IPS-18c (cell line): Measurements from ENCODE around the gene SCUBE1.

ENCODE experiments used
- H3K4me3 ChIP-seq: 2 replicates; pipeline ENCODE4 v1.7.0; 2013; ENCODE audit warnings: low read depth, mild to moderate bottlenecking, low read length, moderate library complexity; ENCODE audit not compliant: insufficient read depth
- H3K9me3 ChIP-seq: one replicate; pipeline ENCODE4 v1.6.1; 2013; ENCODE audit warnings: mild to moderate bottlenecking, low read length, moderate library complexity; ENCODE audit not compliant: control insufficient read depth, insufficient read depth

The SCUBE1 gene

GRCh38 chr22:43179146-43179910, 163.8 kb downstream of the SCUBE1 start:
- Histone ChIP-seq H3K4me3 (no peak overlapping the region), H3K9me3 (peaks cover 2% of the 10 kb centered on the region)

- Histone ChIP-seq H3K9me3 (peaks cover 2% of the 10 kb centered on the region), H3K4me3 (no peak overlapping the region)
Observed at GRCh38 chr22:43177479-43177878, 165.7 kb downstream of the SCUBE1 start.

GRCh38 chr22:43176090-43176489, 167.1 kb downstream of the SCUBE1 start:
- Histone ChIP-seq H3K9me3 (peaks cover 2% of the 10 kb centered on the region), H3K4me3 (no peak overlapping the region)

GRCh38 chr22:43174941-43175531, 168.1 kb downstream of the SCUBE1 start:
- H3K4me3 ChIP-seq = no peak overlapping the region
- H3K9me3 ChIP-seq = peaks cover 2% of the 10 kb centered on the region

GRCh38 chr22:43173976-43174720, 169.0 kb downstream of the SCUBE1 start:
- no peaks in the 10 kb centered on the region for H3K9me3 ChIP-seq
- H3K4me3 ChIP-seq = no peak overlapping the region

GRCh38 chr22:43173566-43173965, 169.6 kb downstream of the SCUBE1 start:
- Histone ChIP-seq H3K4me3 (no peak overlapping the region), H3K9me3 (no peaks in the 10 kb centered on the region)

GRCh38 chr22:43172191-43172590, 171.0 kb downstream of the SCUBE1 start:
- H3K9me3 ChIP-seq = no peaks in the 10 kb centered on the region
- no peak overlapping the region for H3K4me3 ChIP-seq

GRCh38 chr22:43171607-43172006, 171.6 kb downstream of the SCUBE1 start:
- Histone ChIP-seq H3K4me3 (no peak overlapping the region), H3K9me3 (no peaks in the 10 kb centered on the region)

- Histone ChIP-seq H3K4me3 (no peak overlapping the region), H3K9me3 (no peaks in the 10 kb centered on the region)
Observed at GRCh38 chr22:43171019-43171491, 172.1 kb downstream of the SCUBE1 start.

- H3K4me3 ChIP-seq = no peak overlapping the region
- H3K9me3 ChIP-seq = no peaks in the 10 kb centered on the region
Observed at GRCh38 chr22:43170131-43170480, 173.1 kb downstream of the SCUBE1 start.

GRCh38 chr22:43169310-43170130, 173.7 kb downstream of the SCUBE1 start:
- Histone ChIP-seq H3K9me3 (no peaks in the 10 kb centered on the region), H3K4me3 (no peak overlapping the region)

GRCh38 chr22:43168471-43169309, 174.5 kb downstream of the SCUBE1 start:
- H3K4me3 ChIP-seq = no peak overlapping the region
- H3K9me3 ChIP-seq = no peaks in the 10 kb centered on the region

- H3K9me3 ChIP-seq = no peaks in the 10 kb centered on the region
Observed at GRCh38 chr22:43167001-43167589, 176.1 kb downstream of the SCUBE1 start.

GRCh38 chr22:43166132-43166930, 176.8 kb downstream of the SCUBE1 start:
- H3K4me3 ChIP-seq = no peak overlapping the region
- H3K9me3 ChIP-seq = no peaks in the 10 kb centered on the region

More at GRCh38 chr22:43167001-43167589, 176.1 kb downstream of the SCUBE1 start:
- no peak overlapping the region for H3K4me3 ChIP-seq

GRCh38 chr22:43164636-43165035, 178.5 kb downstream of the SCUBE1 start:
- Histone ChIP-seq H3K9me3 (no peaks in the 10 kb centered on the region), H3K4me3 (no peak overlapping the region)
